NOMO-1 treated with dmso at 0.1 percent for 144 hours (cell line): ENCODE results near the gene PYURF.

Experiments used
- DNase-seq: peaks from one replicate; lab custom pipeline; 2025; ENCODE audit not compliant: unreplicated experiment; lab: John Stamatoyannopoulos, UW

PYURF gene

GRCh38 chr4:88514557-88515511, 8.7 kb downstream of the PYURF start:
- no peak for DNase-seq

- DNase-seq = no peak
Measured at GRCh38 chr4:88511236-88511635, 12.3 kb downstream of the PYURF start.

- no peak for DNase-seq
Measured at GRCh38 chr4:88503344-88503743, 20.2 kb downstream of the PYURF start.

GRCh38 chr4:88497859-88498409, 25.6 kb downstream of the PYURF start:
- DNase-seq = no peak

- DNase-seq = no peak
Measured at GRCh38 chr4:88489100-88489761, 34.3 kb downstream of the PYURF start.

GRCh38 chr4:88481537-88481936, 42.0 kb downstream of the PYURF start:
- no peak for DNase-seq

GRCh38 chr4:88478247-88478646, 45.3 kb downstream of the PYURF start:
- DNase-seq = no peak

GRCh38 chr4:88477229-88477860, 46.2 kb downstream of the PYURF start:
- no peak for DNase-seq
